Measurements from ENCODE around the gene CNNM2. TPM values are rescaled to one million over a fixed set of nuclear protein-coding genes. Genes with fewer than 3 reads are reported as not detected.
A peak's percentile ranks its signal among the peaks of the same experiment; 100 is the strongest.

CNNM2 gene
- total and polyA plus RNA-seq, 2 donors (not counting 1 experiment from before 2014, with no cell fraction given): 6.6 to 21.6 TPM

DNA sequence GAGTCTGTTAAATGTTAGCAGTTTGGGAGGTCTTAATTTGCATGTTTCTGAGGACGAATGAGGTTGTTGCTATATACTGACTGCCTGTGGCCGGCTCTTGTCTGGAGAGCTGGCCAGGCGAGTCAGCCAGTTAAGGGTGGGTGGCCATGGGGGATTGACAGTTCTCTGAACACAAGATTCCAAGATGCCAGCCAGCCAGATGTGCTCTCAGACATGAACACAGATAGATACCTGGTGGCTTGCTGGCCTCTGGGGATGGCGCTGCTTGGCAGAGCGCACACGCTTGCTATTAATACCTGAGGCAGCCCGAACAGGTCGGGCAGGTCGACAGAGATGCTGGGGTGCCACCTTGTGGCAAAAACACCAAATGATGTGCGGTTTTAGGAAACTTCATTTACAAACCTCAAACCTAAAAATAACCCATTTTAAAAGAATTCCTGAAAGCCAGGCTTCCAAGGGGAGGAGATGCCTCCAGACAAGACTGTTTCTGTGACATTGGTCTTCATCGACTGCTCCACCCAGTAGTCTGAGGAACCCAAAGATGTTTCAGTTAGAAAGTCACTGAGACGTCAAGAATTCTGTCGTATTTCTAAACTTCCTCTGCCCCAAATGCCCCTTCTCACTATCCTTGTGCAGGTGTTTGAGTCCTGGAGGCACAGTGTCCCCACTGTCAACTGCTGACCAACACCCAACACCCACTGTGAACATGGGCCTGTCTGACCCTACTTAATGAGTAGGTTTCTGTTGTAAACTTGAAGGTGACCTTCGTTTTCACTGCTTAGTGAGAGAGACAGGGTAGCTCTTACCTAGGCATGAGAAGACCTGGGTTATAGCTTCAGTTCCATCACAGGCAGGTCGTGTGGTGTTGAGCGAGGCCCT lies 151.6 kb downstream of the CNNM2 start:
- H3K27me3 ChIP-seq (replicated peaks in 1 of 4; ENCODE audit: control extremely low read depth in 1 of 4, control insufficient read depth in 3 of 4, insufficient read depth in 4 of 4, low read length in 3 of 4): no peaks in the 10 kb centered on the region
- Mint-ChIP-seq H3K27me3 (no peaks in the 10 kb centered on the region), H3K4me3 (peak overlapping the region; percentile 64), H3K27ac (peak overlapping the region; percentile 67), H3K9me3 (ENCODE audit: insufficient read depth) (no peaks in the 10 kb centered on the region), H3K4me1 (peaks cover 33% of the 10 kb centered on the region)
- CTCF ChIA-PET: interaction anchor here (0.7 to 4.7 kb wide), 10 partner anchors 15 to 233 kb away, joined by 3 to 49 read pairs (median 3); partner anchors contain the start of genes CNNM2 and CYP17A1
- H3K36me3 ChIP-seq (replicated peaks in 1 of 2; ENCODE audit: control extremely low read depth in 1 of 2, control insufficient read depth in 1 of 2, extremely low read depth in 1 of 2, insufficient read depth in 2 of 2, low read length in 1 of 2): peaks cover 0 to 5% of the 10 kb centered on the region in 2 experiments
- H2AFZ ChIP-seq (ENCODE audit: insufficient read depth, low read depth, low read length, poor library complexity, severe bottlenecking): peak overlapping the region; percentile 59
- H3K9ac ChIP-seq (ENCODE audit: low read length): peak overlapping the region; percentile 43
- H3K4me3 ChIP-seq (ENCODE audit: control extremely low read depth in 1 of 5, extremely low read depth in 1 of 5, insufficient read depth in 1 of 5, low read depth in 2 of 5, low read length in 4 of 5): peak overlapping the region in 1 of 5 experiments; percentile 39
- no peaks in the 10 kb centered on the region for H3K9me3 ChIP-seq (ENCODE audit: control extremely low read depth in 1 of 3, control insufficient read depth in 2 of 3, insufficient read depth in 1 of 3, low read length in 2 of 3)
- ATAC-seq (ENCODE audit: low read depth) (peak; percentile 80), DNase-seq (peak; percentile 82)
- no peaks in the 10 kb centered on the region for H3K79me2 ChIP-seq (ENCODE audit: control insufficient read depth, insufficient read depth, low read length)
- peak overlapping the region; percentile 65 for H3K4me2 ChIP-seq (replicated peaks; ENCODE audit: low read depth, low read length, poor library complexity, severe bottlenecking)
- no peak for TF ChIP-seq EZH2 (IDR thresholded peaks at IDR 0.05; ENCODE audit: borderline replicate concordance, insufficient read depth, low read depth, low read length, poor library complexity, severe bottlenecking)
- TF ChIP-seq, protein P1, sequence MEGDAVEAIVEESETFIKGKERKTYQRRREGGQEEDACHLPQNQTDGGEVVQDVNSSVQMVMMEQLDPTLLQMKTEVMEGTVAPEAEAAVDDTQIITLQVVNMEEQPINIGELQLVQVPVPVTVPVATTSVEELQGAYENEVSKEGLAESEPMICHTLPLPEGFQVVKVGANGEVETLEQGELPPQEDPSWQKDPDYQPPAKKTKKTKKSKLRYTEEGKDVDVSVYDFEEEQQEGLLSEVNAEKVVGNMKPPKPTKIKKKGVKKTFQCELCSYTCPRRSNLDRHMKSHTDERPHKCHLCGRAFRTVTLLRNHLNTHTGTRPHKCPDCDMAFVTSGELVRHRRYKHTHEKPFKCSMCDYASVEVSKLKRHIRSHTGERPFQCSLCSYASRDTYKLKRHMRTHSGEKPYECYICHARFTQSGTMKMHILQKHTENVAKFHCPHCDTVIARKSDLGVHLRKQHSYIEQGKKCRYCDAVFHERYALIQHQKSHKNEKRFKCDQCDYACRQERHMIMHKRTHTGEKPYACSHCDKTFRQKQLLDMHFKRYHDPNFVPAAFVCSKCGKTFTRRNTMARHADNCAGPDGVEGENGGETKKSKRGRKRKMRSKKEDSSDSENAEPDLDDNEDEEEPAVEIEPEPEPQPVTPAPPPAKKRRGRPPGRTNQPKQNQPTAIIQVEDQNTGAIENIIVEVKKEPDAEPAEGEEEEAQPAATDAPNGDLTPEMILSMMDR (IDR thresholded peaks at IDR 0.05): peak; percentile 80
- intact Hi-C loops (cut with micrococcal nuclease): loop anchor here (1.0 to 10.0 kb wide), 2 partner anchors 175 to 265 kb away; no protein-coding TSS in a partner anchor
- H3K4me1 ChIP-seq (ENCODE audit: control insufficient read depth in 2 of 2, insufficient read depth in 2 of 2, low read length in 2 of 2): peaks cover 26% of the 10 kb centered on the region in 2 donors
- H3K27ac ChIP-seq (ENCODE audit: low read length in 2 of 2): peak overlapping the region; percentile 50 to 73
- no peaks in the 10 kb centered on the region for H4K20me1 ChIP-seq (ENCODE audit: control insufficient read depth, insufficient read depth, low read length, poor library complexity, severe bottlenecking)
- POLR2A ChIA-PET: no interaction called here
- 18% methylated on average over 15 of the region's 16 CpGs for WGBS (ENCODE audit: insufficient coverage)

DNA sequence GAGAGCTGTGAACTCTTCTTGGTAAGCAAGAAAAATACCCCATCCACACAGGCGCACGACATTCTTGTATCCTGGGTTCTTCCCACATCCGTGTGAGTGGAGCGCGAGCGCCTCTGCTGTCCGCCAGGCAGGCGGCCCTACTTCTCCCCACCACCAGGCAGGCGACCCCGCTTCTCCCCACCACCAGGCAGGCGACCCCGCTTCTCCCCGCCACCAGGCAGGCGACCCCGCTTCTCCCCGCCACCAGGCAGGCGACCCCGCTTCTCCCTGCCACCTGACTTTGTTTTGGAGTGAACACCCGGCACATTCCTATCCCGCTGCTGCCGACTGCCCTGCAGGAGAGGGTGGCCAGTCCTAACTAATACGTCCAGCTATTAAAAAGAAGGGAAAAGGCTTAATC lies 154.2 kb downstream of the CNNM2 start:
- no peaks in the 10 kb centered on the region for H3K27me3 Mint-ChIP-seq
- ChIA-PET CTCF (interaction anchor here (1.0 to 4.7 kb wide), 3 partner anchors 8 to 236 kb away, joined by 3 to 24 read pairs (median 23); partner anchors contain the start of gene CYP17A1), POLR2A (no interaction called here)
- H3K4me3 Mint-ChIP-seq: no peak overlapping the region
- no peak for TF ChIP-seq EZH2 (IDR thresholded peaks at IDR 0.05; ENCODE audit: borderline replicate concordance, insufficient read depth, low read depth, low read length, poor library complexity, severe bottlenecking)
- TF ChIP-seq, protein P1 (IDR thresholded peaks at IDR 0.05): no peak
- Histone ChIP-seq H2AFZ (ENCODE audit: insufficient read depth, low read depth, low read length, poor library complexity, severe bottlenecking) (no peak overlapping the region), H3K4me3 (ENCODE audit: control extremely low read depth in 1 of 5, extremely low read depth in 1 of 5, insufficient read depth in 1 of 5, low read depth in 2 of 5, low read length in 4 of 5) (no peak overlapping the region), H4K20me1 (ENCODE audit: control insufficient read depth, insufficient read depth, low read length, poor library complexity, severe bottlenecking) (no peaks in the 10 kb centered on the region), H3K4me2 (replicated peaks; ENCODE audit: low read depth, low read length, poor library complexity, severe bottlenecking) (no peak overlapping the region), H3K79me2 (ENCODE audit: control insufficient read depth, insufficient read depth, low read length) (no peaks in the 10 kb centered on the region), H3K27ac (ENCODE audit: low read length in 2 of 2) (no peak overlapping the region), H3K4me1 (ENCODE audit: control insufficient read depth in 2 of 2, insufficient read depth in 2 of 2, low read length in 2 of 2) (peaks cover 26% of the 10 kb centered on the region in 2 donors), H3K9me3 (ENCODE audit: control extremely low read depth in 1 of 3, control insufficient read depth in 2 of 3, insufficient read depth in 1 of 3, low read length in 2 of 3) (no peaks in the 10 kb centered on the region), H3K36me3 (replicated peaks in 1 of 2; ENCODE audit: control extremely low read depth in 1 of 2, control insufficient read depth in 1 of 2, extremely low read depth in 1 of 2, insufficient read depth in 2 of 2, low read length in 1 of 2) (peaks cover 0 to 4% of the 10 kb centered on the region in 2 experiments), H3K9ac (ENCODE audit: low read length) (no peak overlapping the region), H3K27me3 (replicated peaks in 1 of 4; ENCODE audit: control extremely low read depth in 1 of 4, control insufficient read depth in 3 of 4, insufficient read depth in 4 of 4, low read length in 3 of 4) (no peaks in the 10 kb centered on the region)
- DNase-seq (no peak), ATAC-seq (ENCODE audit: low read depth) (no peak)
- 96% methylated on average over 15 of the region's 22 CpGs for WGBS (ENCODE audit: insufficient coverage)
- no peaks in the 10 kb centered on the region for H3K9me3 Mint-ChIP-seq (ENCODE audit: insufficient read depth)
- H3K4me1 Mint-ChIP-seq: peaks cover 33% of the 10 kb centered on the region
- intact Hi-C loops (cut with micrococcal nuclease): no loop called here
- no peak overlapping the region for H3K27ac Mint-ChIP-seq
